ENCODE data around the gene MMGT1.
"Not testable (repeated sequence)": the region's sequence is repeated elsewhere in the genome, so short reads cannot be mapped to it uniquely, and the experiment has no call there.

The MMGT1 gene

DNA sequence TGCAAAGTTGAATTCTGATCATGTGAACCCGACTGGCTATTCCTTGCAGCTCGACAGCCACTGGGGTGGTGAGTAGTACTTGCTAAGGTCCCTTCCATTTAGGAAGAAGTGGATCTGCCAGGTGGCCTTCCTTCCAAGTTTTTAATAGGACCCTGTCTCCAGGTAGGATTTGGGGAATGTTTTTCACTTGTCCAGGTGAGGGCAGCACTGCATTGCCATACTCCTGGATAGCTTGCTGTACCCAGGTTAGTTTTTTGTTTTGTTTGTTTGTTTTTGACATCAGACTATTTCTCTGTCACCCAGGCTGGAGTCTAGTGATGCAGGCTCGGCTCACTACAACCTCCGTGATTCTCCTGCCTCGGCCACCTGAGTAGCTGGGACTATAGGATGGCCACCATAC, 50.4 kb downstream of the MMGT1 start:
- DNase-seq (ENCODE audit: low read depth): no peak

DNA sequence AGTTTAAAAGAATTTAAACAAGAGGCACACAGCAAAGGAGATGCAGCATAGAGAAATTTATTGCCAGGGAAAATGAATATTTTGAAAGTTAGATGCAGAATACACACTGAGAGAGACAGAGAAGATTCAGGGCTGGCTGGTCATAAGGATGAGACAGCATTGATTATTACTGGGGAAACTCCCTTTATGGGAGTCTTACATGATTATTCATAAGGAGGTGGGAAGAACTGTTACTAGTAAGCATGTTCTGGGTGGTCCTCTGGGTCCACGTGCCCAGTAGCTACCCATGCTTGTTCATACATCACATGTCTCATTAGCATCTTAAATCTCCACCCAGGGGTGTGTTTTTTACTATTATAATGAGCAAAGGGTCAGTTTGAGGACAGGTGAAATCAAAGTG, 53.3 kb downstream of the MMGT1 start:
- not testable (repeated sequence) for DNase-seq (ENCODE audit: low read depth)

DNA sequence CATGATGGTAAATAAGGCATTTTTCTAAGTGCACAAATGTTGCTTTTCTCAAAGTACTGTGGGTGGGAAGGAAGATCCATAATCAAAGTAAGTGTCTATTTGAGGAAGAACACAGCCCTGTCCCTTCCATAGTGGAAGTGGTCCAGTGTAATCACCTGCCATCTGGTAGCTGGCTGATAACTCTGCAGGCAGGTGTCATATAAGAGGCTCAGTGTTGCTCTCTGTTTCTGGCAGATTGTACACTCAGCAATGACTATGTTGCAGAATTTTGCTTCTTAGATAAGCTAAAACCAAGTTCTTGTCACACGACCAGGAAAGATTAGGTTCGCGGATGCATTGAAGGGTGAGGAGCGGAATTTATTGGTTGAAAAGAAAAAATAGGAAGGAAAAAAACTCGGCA, 59.4 kb downstream of the MMGT1 start:
- no peak for DNase-seq (ENCODE audit: low read depth)
